G401 (cell line): ENCODE results near the gene ZNF154. TPM values are rescaled to one million over a fixed set of nuclear protein-coding genes. Genes with fewer than 3 reads are reported as not detected.

Source experiments
- DNase-seq: peaks from one replicate; pipeline ENCODE4 v3.0.0-alpha.2; 2015; ENCODE audit warnings: low spot score
- in situ Hi-C: cut with HindIII; loops from 2 replicates; pipeline ENCODE4 v1.10.0; 2016; ENCODE audit warnings: low sequenced_read_pairs, mixed read lengths
- total RNA-seq: library from RNA; depleted of rRNA; stranded (reverse); fragments of >200 nt; shearing (Covaris generic); gene quantifications from 2 replicates; pipeline ENCODE4 v1.2.3, GENCODE V29; 2014

ZNF154 gene
- total RNA-seq, 1 experiment from 2014 or later: not detected

GRCh38 chr19:57687363-57688010 lies 21.5 kb downstream of the ZNF154 start:
- in situ Hi-C loops: no loop called here
- no peak for DNase-seq

DNA sequence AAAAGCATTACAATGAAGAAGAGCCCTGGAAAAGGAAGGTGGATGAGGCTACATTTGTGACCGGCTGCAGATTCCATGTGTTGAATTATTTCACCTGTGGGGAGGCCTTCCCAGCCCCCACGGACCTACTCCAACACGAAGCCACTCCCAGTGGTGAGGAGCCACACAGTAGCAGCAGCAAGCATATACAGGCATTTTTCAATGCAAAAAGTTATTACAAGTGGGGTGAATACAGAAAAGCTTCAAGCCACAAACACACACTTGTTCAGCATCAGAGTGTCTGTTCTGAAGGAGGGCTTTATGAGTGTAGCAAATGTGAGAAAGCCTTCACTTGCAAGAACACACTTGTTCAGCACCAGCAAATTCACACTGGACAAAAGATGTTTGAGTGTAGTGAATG lies 22.3 kb downstream of the ZNF154 start:
- in situ Hi-C loops: no loop called here
- DNase-seq: no peak

GRCh38 chr19:57682226-57682766 lies 26.7 kb downstream of the ZNF154 start:
- DNase-seq: no peak
- in situ Hi-C loops: no loop called here

DNA sequence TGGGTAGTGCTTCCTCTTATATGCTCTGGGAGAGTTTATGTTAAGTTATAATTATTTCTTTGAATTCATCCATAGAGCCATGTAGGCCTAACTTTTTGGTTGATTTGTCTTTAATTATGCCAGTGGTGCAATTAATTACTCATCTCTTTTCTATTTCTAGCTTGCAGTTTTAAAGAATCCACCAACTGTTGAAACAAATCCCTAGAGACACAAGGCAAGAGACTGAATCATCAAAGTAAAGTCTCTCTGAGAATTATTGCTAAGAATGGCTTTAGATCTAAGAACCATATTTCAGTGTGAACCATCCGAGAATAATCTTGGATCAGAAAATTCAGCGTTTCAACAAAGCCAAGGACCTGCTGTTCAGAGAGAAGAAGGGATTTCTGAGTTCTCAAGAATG lies 33.1 kb downstream of the ZNF154 start:
- in situ Hi-C loops: no loop called here
- no peak for DNase-seq

DNA sequence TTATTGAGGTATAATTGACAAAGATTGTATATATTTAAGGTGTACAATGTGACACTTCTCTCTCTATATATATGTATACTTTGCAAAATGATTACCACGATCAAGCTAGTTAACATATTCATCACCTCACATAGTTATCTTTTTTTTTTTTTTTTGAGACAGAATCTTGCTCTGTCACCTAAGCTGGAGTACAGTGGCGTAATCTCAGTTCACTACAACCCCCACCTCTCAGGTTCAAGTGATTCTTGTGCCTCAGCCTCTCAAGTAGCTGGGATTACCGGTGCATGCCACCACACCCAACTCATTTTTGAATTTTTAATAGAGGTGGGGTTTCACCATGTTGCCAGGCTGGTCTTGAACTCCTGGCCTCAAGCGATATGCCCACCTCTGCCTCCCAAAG lies 36.5 kb downstream of the ZNF154 start:
- in situ Hi-C loops: no loop called here
- no peak for DNase-seq

DNA sequence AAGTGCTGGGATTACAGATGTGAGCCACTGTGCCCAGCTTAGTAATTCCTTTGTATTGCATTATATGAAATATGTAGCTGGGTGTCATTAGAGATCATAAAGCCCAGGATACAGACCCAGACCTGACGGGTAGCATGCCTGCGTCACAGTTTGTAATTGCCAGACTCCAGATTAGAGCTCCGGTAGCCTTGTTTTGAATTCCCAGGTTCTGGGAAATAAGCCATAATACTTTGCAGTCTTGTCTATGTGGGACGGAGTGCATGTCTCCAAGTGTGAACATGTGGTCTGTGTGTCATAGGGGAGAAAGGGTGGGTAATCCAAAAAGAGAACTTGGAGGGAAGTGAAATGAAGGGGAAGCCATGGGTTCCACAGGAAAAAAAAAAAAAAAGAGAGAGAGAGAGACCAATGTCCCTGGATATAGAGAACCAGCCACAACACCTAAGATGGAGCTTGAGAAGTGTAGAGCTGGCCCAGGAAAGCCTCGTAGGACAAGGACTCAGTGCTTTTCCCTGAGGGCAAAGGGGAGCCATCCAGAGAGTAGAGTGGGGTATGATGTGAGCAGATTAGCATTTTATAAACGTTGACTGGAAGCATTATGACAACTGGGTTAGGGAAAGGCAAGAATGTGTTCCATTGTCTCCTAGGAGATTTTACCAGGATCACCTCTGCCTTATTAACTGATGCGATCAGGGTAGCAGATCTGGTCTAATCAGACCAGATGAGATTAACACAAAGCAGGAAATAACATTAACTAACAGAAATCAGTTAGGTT lies 37.7 kb downstream of the ZNF154 start:
- no peak for DNase-seq
- in situ Hi-C loops: no loop called here

DNA sequence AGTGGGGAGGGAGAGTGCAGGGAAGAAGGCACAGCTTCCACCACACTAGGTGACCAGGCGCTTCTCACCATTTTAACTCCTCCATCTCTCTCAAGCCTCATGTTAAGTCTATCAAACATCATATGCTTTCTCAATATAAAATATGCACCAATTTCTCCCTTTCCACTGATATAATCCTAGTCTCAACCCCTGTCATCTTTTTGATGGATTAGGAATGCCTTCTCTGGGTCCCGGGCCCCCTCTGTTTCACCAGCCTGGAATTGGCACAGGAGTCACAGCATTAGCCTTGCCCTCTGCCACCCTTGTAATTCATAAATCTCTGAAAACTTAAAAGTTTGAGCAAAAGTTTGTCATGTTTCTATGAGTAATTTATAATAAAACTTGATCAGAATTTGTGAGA lies 40.4 kb downstream of the ZNF154 start, which contains the start of gene ZSCAN4:
ZSCAN4 (plus strand) TSS at position 301 of the 400 bp plus-strand sequence. CDS start 7,211 bp downstream, outside the sequence.
- DNase-seq: no peak
- in situ Hi-C loops: no loop called here

GRCh38 chr19:57667228-57667627 lies 41.8 kb downstream of the ZNF154 start:
- no peak for DNase-seq
- in situ Hi-C loops: no loop called here

DNA sequence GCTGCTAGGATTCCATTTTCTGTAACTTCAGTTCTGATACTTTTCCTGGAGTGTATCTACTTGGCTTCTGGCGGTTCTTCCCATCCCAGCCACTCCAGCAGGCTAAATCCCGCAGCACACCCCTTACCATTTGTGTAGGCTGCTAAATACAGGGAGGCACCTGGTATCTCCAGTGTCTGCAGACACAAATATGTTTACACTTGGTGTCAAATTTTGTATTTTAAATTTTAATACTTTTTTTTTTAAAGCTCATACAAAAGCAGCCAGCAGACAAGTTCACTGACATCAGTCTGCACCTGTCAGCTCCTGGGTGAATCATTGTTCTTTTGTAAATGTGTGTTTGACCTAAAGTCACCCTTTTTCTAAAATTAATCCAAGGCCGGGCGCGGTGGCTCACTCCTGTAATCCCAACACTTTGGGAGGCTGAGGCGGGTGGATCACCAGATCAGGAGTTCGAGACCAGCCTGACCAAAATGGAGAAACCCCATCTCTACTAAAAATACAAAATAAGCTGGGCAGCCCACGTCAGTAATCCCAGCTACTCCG lies 43.7 kb downstream of the ZNF154 start:
- DNase-seq: no peak
- in situ Hi-C loops: no loop called here

DNA sequence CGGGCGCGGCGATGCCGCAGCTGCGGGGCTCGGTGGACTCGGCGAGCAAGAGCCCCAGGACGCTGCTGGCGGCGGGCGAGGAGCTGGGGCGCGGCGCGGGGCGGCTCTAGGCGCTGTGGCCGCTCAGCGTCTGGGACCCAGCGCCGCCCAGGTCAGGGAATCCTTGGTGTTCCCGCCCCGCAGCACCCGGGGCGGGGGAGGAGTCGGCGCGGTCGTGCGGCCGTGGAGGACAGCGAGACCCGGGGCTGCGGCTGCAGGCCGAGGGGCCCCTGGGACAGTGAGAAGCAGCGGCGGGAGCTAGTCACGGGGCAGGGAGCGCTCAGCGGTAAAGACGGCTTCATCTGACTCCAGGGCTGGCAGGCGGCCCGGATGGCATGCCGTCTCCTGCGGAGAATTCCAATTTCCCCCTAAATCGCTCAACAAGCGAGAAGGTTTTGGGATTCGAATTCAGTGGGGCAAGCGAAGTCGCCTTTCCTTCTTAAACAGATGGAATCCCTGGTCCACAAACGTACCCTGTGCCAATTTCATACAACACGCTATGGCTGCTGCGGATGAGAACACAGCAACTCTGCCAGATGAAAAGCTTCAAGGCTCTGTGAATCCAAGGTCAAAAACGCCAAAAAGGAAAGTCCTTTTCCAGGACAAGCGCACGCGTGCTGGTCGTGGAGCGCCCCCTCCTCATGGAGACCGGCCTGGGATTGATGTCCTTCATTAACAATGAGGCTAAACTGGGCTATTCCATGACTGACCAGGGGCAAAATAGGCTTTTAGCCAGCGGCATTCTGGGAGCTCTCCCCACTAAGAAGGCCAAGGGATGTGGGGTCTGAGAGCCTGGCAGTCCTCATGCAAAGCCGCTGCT lies 44.5 kb downstream of the ZNF154 start:
- in situ Hi-C loops: no loop called here
- peak; percentile 73 for DNase-seq

DNA sequence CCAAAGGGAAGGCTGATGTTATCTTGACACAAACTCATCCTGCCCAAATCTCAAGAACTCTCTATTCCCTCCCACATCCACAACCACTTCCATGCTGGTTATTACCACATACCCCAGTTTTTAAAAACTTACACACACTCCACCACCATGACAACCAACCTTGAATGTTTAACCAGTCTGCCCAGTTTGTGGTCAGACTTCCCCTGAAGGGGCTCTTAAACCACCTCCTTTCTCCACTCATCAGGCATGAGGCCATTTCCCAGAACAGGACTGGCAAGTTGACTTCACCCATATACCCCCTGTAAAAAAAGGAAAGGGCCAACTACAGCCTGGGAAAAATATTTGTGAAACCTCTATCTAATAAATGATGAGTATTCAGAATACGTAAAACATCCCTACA lies 52.7 kb downstream of the ZNF154 start:
- no peak for DNase-seq
- in situ Hi-C loops: no loop called here

DNA sequence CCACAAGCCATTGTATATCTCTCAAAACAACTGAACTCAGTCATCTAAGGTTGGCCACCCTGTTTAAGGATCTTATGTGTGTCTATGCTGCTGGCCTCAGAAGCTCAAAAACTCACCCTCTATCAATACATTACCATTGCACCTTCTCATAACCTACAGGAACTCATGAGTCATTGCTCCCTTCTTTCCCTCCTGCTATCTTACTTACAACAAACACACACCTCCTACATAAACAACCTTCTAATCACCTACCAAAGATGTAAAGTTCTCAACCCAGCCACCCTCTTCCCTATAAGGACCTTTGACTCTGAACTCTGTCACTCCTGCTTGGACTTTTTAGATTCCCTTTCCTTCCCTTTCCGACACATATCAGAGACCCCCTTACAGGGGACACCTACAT lies 53.6 kb downstream of the ZNF154 start:
- no peak for DNase-seq
- in situ Hi-C loops: no loop called here

- in situ Hi-C loops: no loop called here
- no peak for DNase-seq
Observed at GRCh38 chr19:57653689-57654088, 55.3 kb downstream of the ZNF154 start.

DNA sequence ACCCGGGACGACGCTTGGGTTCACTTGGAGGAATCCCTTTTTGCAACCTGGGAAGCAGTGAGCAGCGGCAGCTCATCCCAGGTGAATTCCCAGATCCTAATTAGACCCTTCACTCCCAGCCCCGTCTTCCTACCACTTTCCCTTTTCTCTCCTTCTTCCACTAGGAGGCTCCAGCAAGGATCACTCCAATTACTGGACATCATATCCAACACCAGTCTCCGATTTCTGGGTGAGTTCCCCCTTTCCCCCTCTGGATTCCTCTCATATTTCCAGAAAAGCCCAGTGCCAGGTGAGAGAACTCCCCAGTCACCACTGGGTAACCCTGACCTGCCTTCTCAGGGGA lies 57.4 kb downstream of the ZNF154 start:
- in situ Hi-C loops: no loop called here

DNA sequence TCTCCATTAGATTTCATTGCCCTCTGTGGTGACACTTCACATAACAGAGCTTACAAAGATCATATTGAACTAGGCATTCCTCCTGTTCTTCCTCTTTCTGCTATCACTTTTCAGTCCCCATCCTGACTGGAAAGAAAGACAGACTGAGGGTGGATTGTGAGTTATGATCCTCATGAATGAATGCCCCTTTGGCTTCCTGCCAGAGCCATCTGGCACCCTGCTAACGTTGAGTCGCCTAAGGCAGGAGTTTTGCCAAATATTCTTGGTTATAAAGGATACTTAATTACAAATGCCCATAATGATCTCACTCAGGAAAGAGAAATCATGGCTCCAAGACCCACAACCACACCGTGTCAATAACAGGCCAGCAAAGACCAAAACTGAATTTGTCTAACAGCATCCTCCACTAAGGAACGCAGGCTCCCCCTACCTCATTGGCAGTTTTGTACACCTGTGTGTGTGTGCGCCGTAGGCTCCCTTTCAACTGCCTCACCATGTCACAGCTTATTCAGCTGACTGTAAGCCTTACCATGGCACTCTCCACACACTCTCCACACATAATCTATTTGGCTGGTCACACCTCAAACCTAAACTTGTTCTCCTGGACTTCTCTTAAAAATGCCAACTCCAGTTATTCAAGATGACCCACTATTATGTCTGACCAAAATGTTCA lies 60.5 kb downstream of the ZNF154 start:
- in situ Hi-C loops: no loop called here
- peak; percentile 19 for DNase-seq

More for the DNA sequence above, 57.4 kb downstream of the ZNF154 start:
- DNase-seq: no peak
